ENCODE results near the gene VPS45.

VPS45 gene

GRCh38 chr1:150067184-150068108 lies at the start of gene VPS45:
Gene VPS45 (plus strand): TSS chr1:150067776. CDS start chr1:150067858, 82 bp downstream.
- no peaks in the 10 kb centered on the region for H3K36me3 ChIP-seq
- peaks cover 42% of the 10 kb centered on the region for H3K27me3 ChIP-seq

GRCh38 chr1:150018165-150018564 lies 49.4 kb upstream of the VPS45 start:
- H3K27ac ChIP-seq, result no peak overlapping the region
- no peaks in the 10 kb centered on the region for H3K9me3 ChIP-seq
- no peak overlapping the region for H3K4me3 ChIP-seq (ENCODE audit: low read depth in 1 of 2, low read length in 1 of 2)
- no peak for TF ChIP-seq CTCF (IDR thresholded peaks at IDR 0.05)
- H3K4me1 ChIP-seq (ENCODE audit: control insufficient read depth in 1 of 2, insufficient read depth in 1 of 2, low read depth in 1 of 2, low read length in 1 of 2), result no peaks in the 10 kb centered on the region
- no peaks in the 10 kb centered on the region for H3K36me3 ChIP-seq
- peaks cover 96% of the 10 kb centered on the region for H3K27me3 ChIP-seq

More at GRCh38 chr1:150067184-150068108, at the start of gene VPS45:
- peak within 1 kb of the TSS; percentile 75 to 86 for H3K4me3 ChIP-seq (ENCODE audit: low read depth in 1 of 2, low read length in 1 of 2)
- no peaks in the 10 kb centered on the region for H3K9me3 ChIP-seq
- no peak for TF ChIP-seq CTCF (IDR thresholded peaks at IDR 0.05)
- H3K27ac ChIP-seq, result peak within 1 kb of the TSS; percentile 29
- H3K4me1 ChIP-seq (ENCODE audit: control insufficient read depth in 1 of 2, insufficient read depth in 1 of 2, low read depth in 1 of 2, low read length in 1 of 2), result peaks cover 16% of the 10 kb centered on the region in 2 experiments

GRCh38 chr1:150020711-150021110 lies 46.9 kb upstream of the VPS45 start:
- Histone ChIP-seq H3K27me3 (peaks cover 98% of the 10 kb centered on the region), H3K27ac (no peak overlapping the region), H3K36me3 (no peaks in the 10 kb centered on the region), H3K4me3 (ENCODE audit: low read depth in 1 of 2, low read length in 1 of 2) (no peak overlapping the region), H3K4me1 (ENCODE audit: control insufficient read depth in 1 of 2, insufficient read depth in 1 of 2, low read depth in 1 of 2, low read length in 1 of 2) (no peaks in the 10 kb centered on the region), H3K9me3 (no peaks in the 10 kb centered on the region)
- TF ChIP-seq CTCF (IDR thresholded peaks at IDR 0.05), result no peak

- Histone ChIP-seq H3K36me3 (no peaks in the 10 kb centered on the region), H3K27me3 (peaks cover 98% of the 10 kb centered on the region), H3K9me3 (no peaks in the 10 kb centered on the region), H3K27ac (no peak overlapping the region), H3K4me3 (ENCODE audit: low read depth in 1 of 2, low read length in 1 of 2) (no peak overlapping the region), H3K4me1 (ENCODE audit: control insufficient read depth in 1 of 2, insufficient read depth in 1 of 2, low read depth in 1 of 2, low read length in 1 of 2) (no peaks in the 10 kb centered on the region)
- no peak for TF ChIP-seq CTCF (IDR thresholded peaks at IDR 0.05)
Observed at GRCh38 chr1:150021191-150021694, 46.3 kb upstream of the VPS45 start.

- no peak overlapping the region for H3K27ac ChIP-seq
- H3K4me1 ChIP-seq (ENCODE audit: control insufficient read depth in 1 of 2, insufficient read depth in 1 of 2, low read depth in 1 of 2, low read length in 1 of 2), result no peaks in the 10 kb centered on the region
- no peaks in the 10 kb centered on the region for H3K36me3 ChIP-seq
- no peaks in the 10 kb centered on the region for H3K9me3 ChIP-seq
- no peak overlapping the region for H3K4me3 ChIP-seq (ENCODE audit: low read depth in 1 of 2, low read length in 1 of 2)
- H3K27me3 ChIP-seq, result peaks cover 98% of the 10 kb centered on the region
- TF ChIP-seq CTCF (IDR thresholded peaks at IDR 0.05), result no peak
Observed at GRCh38 chr1:150022357-150022756, 45.2 kb upstream of the VPS45 start.
